ENCODE results near the gene AR.

The AR gene

GRCh38 chrX:67700602-67701001, 156.8 kb downstream of the AR start:
- no peak for TF ChIP-seq CTCF (IDR thresholded peaks at IDR 0.05)
- no peaks in the 10 kb centered on the region for H3K27me3 ChIP-seq
- H3K36me3 ChIP-seq = no peaks in the 10 kb centered on the region
- H3K27ac ChIP-seq = no peak overlapping the region
- H3K9me3 ChIP-seq = no peaks in the 10 kb centered on the region
- H3K4me3 ChIP-seq (ENCODE audit: low read depth in 1 of 2, low read length in 1 of 2) = no peak overlapping the region
- H3K4me1 ChIP-seq (ENCODE audit: control insufficient read depth in 1 of 2, insufficient read depth in 1 of 2, low read depth in 1 of 2, low read length in 1 of 2) = no peaks in the 10 kb centered on the region

- peaks cover 6 to 13% of the 10 kb centered on the region in 2 experiments for H3K4me1 ChIP-seq (ENCODE audit: control insufficient read depth in 1 of 2, insufficient read depth in 1 of 2, low read depth in 1 of 2, low read length in 1 of 2)
- no peak overlapping the region for H3K27ac ChIP-seq
- H3K4me3 ChIP-seq (ENCODE audit: low read depth in 1 of 2, low read length in 1 of 2) = no peak overlapping the region
- H3K27me3 ChIP-seq = no peaks in the 10 kb centered on the region
- TF ChIP-seq CTCF (IDR thresholded peaks at IDR 0.05) = no peak
- no peaks in the 10 kb centered on the region for H3K36me3 ChIP-seq
- no peaks in the 10 kb centered on the region for H3K9me3 ChIP-seq
These were observed 170.2 kb downstream of the AR start for GRCh38 chrX:67714004-67714403.

GRCh38 chrX:67717571-67717970, 173.8 kb downstream of the AR start:
- H3K9me3 ChIP-seq = no peaks in the 10 kb centered on the region
- peaks cover 1 to 3% of the 10 kb centered on the region in 2 experiments for H3K4me1 ChIP-seq (ENCODE audit: control insufficient read depth in 1 of 2, insufficient read depth in 1 of 2, low read depth in 1 of 2, low read length in 1 of 2)
- no peaks in the 10 kb centered on the region for H3K36me3 ChIP-seq
- TF ChIP-seq CTCF (IDR thresholded peaks at IDR 0.05) = no peak
- no peak overlapping the region for H3K4me3 ChIP-seq (ENCODE audit: low read depth in 1 of 2, low read length in 1 of 2)
- H3K27ac ChIP-seq = no peak overlapping the region
- H3K27me3 ChIP-seq = no peaks in the 10 kb centered on the region

GRCh38 chrX:67718926-67719325, 175.1 kb downstream of the AR start:
- no peak for TF ChIP-seq CTCF (IDR thresholded peaks at IDR 0.05)
- Histone ChIP-seq H3K36me3 (no peaks in the 10 kb centered on the region), H3K4me3 (ENCODE audit: low read depth in 1 of 2, low read length in 1 of 2) (no peak overlapping the region), H3K27me3 (no peaks in the 10 kb centered on the region), H3K4me1 (ENCODE audit: control insufficient read depth in 1 of 2, insufficient read depth in 1 of 2, low read depth in 1 of 2, low read length in 1 of 2) (peaks cover 5% of the 10 kb centered on the region in 2 experiments), H3K27ac (no peak overlapping the region), H3K9me3 (no peaks in the 10 kb centered on the region)

GRCh38 chrX:67720344-67720743, 176.5 kb downstream of the AR start:
- no peak for TF ChIP-seq CTCF (IDR thresholded peaks at IDR 0.05)
- Histone ChIP-seq H3K27me3 (no peaks in the 10 kb centered on the region), H3K9me3 (no peaks in the 10 kb centered on the region), H3K27ac (no peak overlapping the region), H3K4me1 (ENCODE audit: control insufficient read depth in 1 of 2, insufficient read depth in 1 of 2, low read depth in 1 of 2, low read length in 1 of 2) (peaks cover 5% of the 10 kb centered on the region in 2 experiments), H3K4me3 (ENCODE audit: low read depth in 1 of 2, low read length in 1 of 2) (no peak overlapping the region), H3K36me3 (no peaks in the 10 kb centered on the region)

- Histone ChIP-seq H3K27ac (no peak overlapping the region), H3K27me3 (no peaks in the 10 kb centered on the region), H3K9me3 (no peaks in the 10 kb centered on the region), H3K36me3 (no peaks in the 10 kb centered on the region), H3K4me3 (ENCODE audit: low read depth in 1 of 2, low read length in 1 of 2) (no peak overlapping the region), H3K4me1 (ENCODE audit: control insufficient read depth in 1 of 2, insufficient read depth in 1 of 2, low read depth in 1 of 2, low read length in 1 of 2) (peaks cover 5 to 10% of the 10 kb centered on the region in 2 experiments)
- no peak for TF ChIP-seq CTCF (IDR thresholded peaks at IDR 0.05)
These were observed 177.5 kb downstream of the AR start for GRCh38 chrX:67721321-67721720.
